OCI-LY3 (cell line): Measurements from ENCODE around the gene ADAMTS6.

ENCODE experiments used
- H2AFZ ChIP-seq: fragments of 200-600, 300-600 bp; shearing (Covaris generic); 2 replicates; pipeline ENCODE4 v1.6.0; 2014; ENCODE audit warnings: antibody characterized with exemption, low read depth, low read length
- H3K27ac ChIP-seq: fragments of 200-600, 300-600 bp; sonication (generic); 2 replicates; pipeline ENCODE4 v1.5.1; 2014; ENCODE audit warnings: mild to moderate bottlenecking, low read length, moderate library complexity, mixed read lengths
- H3K27me3 ChIP-seq: fragments of 200-600, 300-600 bp; sonication (generic); 2 replicates; pipeline ENCODE4 v1.6.1; 2014; ENCODE audit warnings: low read depth, low read length, mixed read lengths
- H3K36me3 ChIP-seq: fragments of 200-600, 300-600 bp; sonication (generic); replicated peaks from 2 replicates; pipeline ENCODE3; 2014; ENCODE audit warnings: low read depth, low read length, mixed read lengths
- H3K4me1 ChIP-seq: fragments of 300-600, 200-600 bp; sonication (generic); 2 replicates; pipeline ENCODE4 v1.6.1; 2014; ENCODE audit warnings: low read length, mixed read lengths
- H3K4me2 ChIP-seq: fragments of 200-600, 300-600 bp; sonication (generic); 2 replicates; pipeline ENCODE4 v1.6.1; 2014; ENCODE audit warnings: low read length, mixed read lengths
- H3K4me3 ChIP-seq: fragments of 300-600, 200-600 bp; sonication (generic); 2 replicates; pipeline ENCODE4 v1.5.1; 2014; ENCODE audit warnings: antibody characterized with exemption, mild to moderate bottlenecking, low read length, moderate library complexity
- H3K79me2 ChIP-seq: fragments of 300-600, 200-600 bp; shearing (Covaris generic); 2 replicates; pipeline ENCODE4 v1.6.1; 2014; ENCODE audit warnings: mild to moderate bottlenecking, low read length, mixed read lengths
- H3K9ac ChIP-seq: fragments of 300-600, 200-600 bp; shearing (Covaris generic); 2 replicates; pipeline ENCODE4 v1.6.0; 2014; ENCODE audit warnings: mild to moderate bottlenecking, low read length, moderate library complexity
- H3K9me3 ChIP-seq: fragments of 200-600, 300-600 bp; shearing (Covaris generic); 2 replicates; pipeline ENCODE4 v1.6.1; 2014; ENCODE audit warnings: low read length, mixed read lengths; ENCODE audit not compliant: insufficient read depth
- H4K20me1 ChIP-seq: fragments of 200-600, 300-600 bp; sonication (generic); 2 replicates; pipeline ENCODE4 v1.6.1; 2016; ENCODE audit warnings: low read length, mixed read lengths; ENCODE audit not compliant: insufficient read depth
- EZH2phosphoT487 ChIP-seq: fragments of 200-600 bp; shearing (Covaris generic); IDR thresholded peaks from 2 replicates; pipeline ENCODE4 v1.6.1; 2018; ENCODE audit warnings: antibody characterized with exemption, mixed run types, low read depth
- TF ChIP-seq, protein P1 (sequence below): fragments of 200-600, 300-600 bp; sonication (generic); IDR thresholded peaks from 2 replicates; pipeline ENCODE4 v1.5.1; 2014; ENCODE audit warnings: antibody characterized with exemption, low read length, low read depth

ADAMTS6 gene

DNA sequence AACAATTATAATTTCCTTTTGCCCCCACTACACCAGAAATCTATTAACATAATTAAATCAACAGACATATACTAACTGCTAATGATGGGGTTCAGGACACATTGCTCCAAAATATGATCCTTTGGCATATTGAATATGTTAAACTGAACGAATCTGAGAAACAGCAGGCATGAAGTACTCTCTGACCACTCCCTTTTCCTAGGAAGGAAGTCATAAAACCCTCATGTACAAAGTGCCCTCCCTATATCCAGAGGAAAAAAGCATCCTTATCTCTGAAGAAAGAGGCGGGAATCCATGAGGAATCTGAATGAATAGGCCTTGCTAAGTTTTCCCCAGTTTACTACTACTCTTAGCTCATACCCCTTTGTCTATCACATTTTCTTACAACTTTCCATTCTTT, 67.9 kb downstream of the ADAMTS6 start:
- TF ChIP-seq EZH2phosphoT487: no peak
- TF ChIP-seq, protein P1, sequence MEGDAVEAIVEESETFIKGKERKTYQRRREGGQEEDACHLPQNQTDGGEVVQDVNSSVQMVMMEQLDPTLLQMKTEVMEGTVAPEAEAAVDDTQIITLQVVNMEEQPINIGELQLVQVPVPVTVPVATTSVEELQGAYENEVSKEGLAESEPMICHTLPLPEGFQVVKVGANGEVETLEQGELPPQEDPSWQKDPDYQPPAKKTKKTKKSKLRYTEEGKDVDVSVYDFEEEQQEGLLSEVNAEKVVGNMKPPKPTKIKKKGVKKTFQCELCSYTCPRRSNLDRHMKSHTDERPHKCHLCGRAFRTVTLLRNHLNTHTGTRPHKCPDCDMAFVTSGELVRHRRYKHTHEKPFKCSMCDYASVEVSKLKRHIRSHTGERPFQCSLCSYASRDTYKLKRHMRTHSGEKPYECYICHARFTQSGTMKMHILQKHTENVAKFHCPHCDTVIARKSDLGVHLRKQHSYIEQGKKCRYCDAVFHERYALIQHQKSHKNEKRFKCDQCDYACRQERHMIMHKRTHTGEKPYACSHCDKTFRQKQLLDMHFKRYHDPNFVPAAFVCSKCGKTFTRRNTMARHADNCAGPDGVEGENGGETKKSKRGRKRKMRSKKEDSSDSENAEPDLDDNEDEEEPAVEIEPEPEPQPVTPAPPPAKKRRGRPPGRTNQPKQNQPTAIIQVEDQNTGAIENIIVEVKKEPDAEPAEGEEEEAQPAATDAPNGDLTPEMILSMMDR: no peak
- Histone ChIP-seq H3K9me3 (no peaks in the 10 kb centered on the region), H4K20me1 (no peaks in the 10 kb centered on the region), H3K27me3 (no peaks in the 10 kb centered on the region), H3K4me2 (no peak overlapping the region), H3K9ac (no peak overlapping the region), H3K79me2 (no peaks in the 10 kb centered on the region), H3K36me3 (no peaks in the 10 kb centered on the region), H3K4me3 (no peak overlapping the region), H3K4me1 (no peaks in the 10 kb centered on the region), H2AFZ (no peak overlapping the region), H3K27ac (no peak overlapping the region)

- H3K79me2 ChIP-seq: no peaks in the 10 kb centered on the region
- H2AFZ ChIP-seq: no peak overlapping the region
- H3K4me1 ChIP-seq: no peaks in the 10 kb centered on the region
- no peaks in the 10 kb centered on the region for H4K20me1 ChIP-seq
- TF ChIP-seq, protein P1: no peak
- TF ChIP-seq EZH2phosphoT487: no peak
- no peaks in the 10 kb centered on the region for H3K36me3 ChIP-seq
- no peaks in the 10 kb centered on the region for H3K9me3 ChIP-seq
- H3K9ac ChIP-seq: no peak overlapping the region
- H3K4me2 ChIP-seq: no peak overlapping the region
- H3K27ac ChIP-seq: no peak overlapping the region
- no peak overlapping the region for H3K4me3 ChIP-seq
- H3K27me3 ChIP-seq: no peaks in the 10 kb centered on the region
Measured at GRCh38 chr5:65412842-65413241, 68.9 kb downstream of the ADAMTS6 start.

- no peaks in the 10 kb centered on the region for H4K20me1 ChIP-seq
- H3K4me2 ChIP-seq: no peak overlapping the region
- no peaks in the 10 kb centered on the region for H3K9me3 ChIP-seq
- no peak for TF ChIP-seq EZH2phosphoT487
- TF ChIP-seq, protein P1: no peak
- H3K4me1 ChIP-seq: no peaks in the 10 kb centered on the region
- H3K36me3 ChIP-seq: no peaks in the 10 kb centered on the region
- H3K9ac ChIP-seq: no peak overlapping the region
- H3K79me2 ChIP-seq: no peaks in the 10 kb centered on the region
- no peak overlapping the region for H2AFZ ChIP-seq
- no peaks in the 10 kb centered on the region for H3K27me3 ChIP-seq
- H3K27ac ChIP-seq: no peak overlapping the region
- no peak overlapping the region for H3K4me3 ChIP-seq
Measured at GRCh38 chr5:65411356-65411755, 70.4 kb downstream of the ADAMTS6 start.

- H3K9ac ChIP-seq: no peak overlapping the region
- no peaks in the 10 kb centered on the region for H3K9me3 ChIP-seq
- no peaks in the 10 kb centered on the region for H3K36me3 ChIP-seq
- TF ChIP-seq, protein P1: no peak
- no peak for TF ChIP-seq EZH2phosphoT487
- no peaks in the 10 kb centered on the region for H4K20me1 ChIP-seq
- no peaks in the 10 kb centered on the region for H3K79me2 ChIP-seq
- no peaks in the 10 kb centered on the region for H3K4me1 ChIP-seq
- no peak overlapping the region for H3K4me2 ChIP-seq
- no peaks in the 10 kb centered on the region for H3K27me3 ChIP-seq
- H3K4me3 ChIP-seq: no peak overlapping the region
- H2AFZ ChIP-seq: no peak overlapping the region
- no peak overlapping the region for H3K27ac ChIP-seq
Measured at GRCh38 chr5:65395526-65396155, 86.1 kb downstream of the ADAMTS6 start.
